Measurements from ENCODE around the gene LILRB1. TPM values are rescaled to one million over a fixed set of nuclear protein-coding genes. Genes with fewer than 3 reads are reported as not detected.

Gene LILRB1
- polyA plus RNA-seq, 1 of the 3 experiments (the other 2 are of a cell fraction) = not detected

DNA sequence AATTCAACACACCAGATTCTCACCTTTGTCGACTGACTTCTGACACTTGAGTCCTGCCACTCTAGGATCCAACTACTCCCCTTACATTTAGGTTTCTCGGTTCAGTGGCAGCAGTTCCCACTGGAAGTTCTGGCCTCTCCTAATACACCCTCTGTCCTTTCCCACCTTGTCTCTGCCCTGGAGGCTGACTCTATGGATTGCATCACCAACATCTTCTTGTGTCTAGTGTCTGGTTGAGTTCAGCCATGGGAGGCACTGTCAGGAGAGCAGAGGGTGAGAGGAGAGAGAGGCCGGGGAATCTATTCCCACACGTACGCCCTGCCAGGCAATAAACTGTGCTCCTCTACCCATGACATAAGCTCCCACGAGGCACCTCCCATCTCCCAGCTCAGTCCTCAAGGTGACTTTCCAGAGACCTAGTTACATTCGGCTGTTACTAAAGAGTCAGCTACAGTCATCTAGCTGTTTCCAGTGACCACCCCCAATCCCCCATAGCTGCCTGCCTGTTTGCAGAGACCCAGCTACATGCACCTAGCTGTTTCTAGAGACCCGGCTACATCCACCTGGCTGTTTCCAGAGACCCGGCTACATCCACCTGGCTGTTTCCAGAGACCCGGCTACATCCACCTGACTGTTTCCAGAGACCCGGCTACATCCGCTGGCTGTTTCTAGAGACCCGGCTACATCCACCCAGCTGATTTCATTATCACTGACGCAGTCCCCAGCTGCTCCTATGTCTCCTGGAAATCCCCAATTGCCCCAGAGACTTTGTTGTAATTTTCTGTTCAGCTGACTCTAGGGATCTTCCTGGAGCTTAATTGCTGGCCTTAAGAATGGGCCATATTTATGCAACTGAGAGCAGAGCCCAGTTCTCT, 24.4 kb downstream of the LILRB1 start:
- Histone ChIP-seq H3K4me1 (ENCODE audit: control insufficient read depth in 1 of 2, insufficient read depth in 2 of 2, low read depth in 1 of 2, low read length in 1 of 2) (no peaks in the 10 kb centered on the region), H3K9ac (no peak overlapping the region), H3K4me2 (no peak overlapping the region), H3K36me3 (replicated peaks in 1 of 2; ENCODE audit: control insufficient read depth in 1 of 2, insufficient read depth in 2 of 2, low read length in 1 of 2) (no peaks in the 10 kb centered on the region), H3F3A (replicated peaks; ENCODE audit: insufficient read depth) (no peaks in the 10 kb centered on the region), H3K9me2 (no peaks in the 10 kb centered on the region), H3K27me3 (ENCODE audit: insufficient read depth) (peaks cover 32% of the 10 kb centered on the region; the same call in 1 of the 2 replicates), H2AFZ (ENCODE audit: low read depth) (no peak overlapping the region), H4K20me1 (ENCODE audit: insufficient read depth) (no peaks in the 10 kb centered on the region), H3K27ac (ENCODE audit: low read depth in 2 of 2, low read length in 1 of 2) (no peak overlapping the region), H3K9me3 (no peaks in the 10 kb centered on the region), H3K4me3 (ENCODE audit: low read depth in 2 of 2, low read length in 1 of 2) (no peak overlapping the region), H3K79me2 (ENCODE audit: insufficient read depth) (no peaks in the 10 kb centered on the region)
- no peak for DNase-seq
- POLR2A ChIA-PET = no interaction called here
- WGBS (ENCODE audit: low lambda C conversion rate) = 4% methylated on average over 9 of the region's 14 CpGs
- TF ChIP-seq RCOR1 (IDR thresholded peaks at IDR 0.05; ENCODE audit: low read length) (no peak), EP300 (IDR thresholded peaks at IDR 0.05; ENCODE audit: borderline replicate concordance in 1 of 2, low read depth in 1 of 2, low read length in 1 of 2) (no peak), EZH2phosphoT487 (IDR thresholded peaks at IDR 0.05; ENCODE audit: borderline replicate concordance, low read depth) (no peak), MXI1 (IDR thresholded peaks at IDR 0.05; ENCODE audit: low read depth, low read length) (no peak), YY1 (IDR thresholded peaks at IDR 0.05; ENCODE audit: low read depth) (no peak), SMC3 (IDR thresholded peaks at IDR 0.05; ENCODE audit: low read depth, low read length) (no peak), RAD21 (IDR thresholded peaks at IDR 0.05; ENCODE audit: low read length) (no peak), GATA2 (CRISPR knock-in tag; IDR thresholded peaks at IDR 0.05) (no peak), GABPA (IDR thresholded peaks at IDR 0.05; ENCODE audit: low read depth) (no peak)
- TF ChIP-seq, protein P1, sequence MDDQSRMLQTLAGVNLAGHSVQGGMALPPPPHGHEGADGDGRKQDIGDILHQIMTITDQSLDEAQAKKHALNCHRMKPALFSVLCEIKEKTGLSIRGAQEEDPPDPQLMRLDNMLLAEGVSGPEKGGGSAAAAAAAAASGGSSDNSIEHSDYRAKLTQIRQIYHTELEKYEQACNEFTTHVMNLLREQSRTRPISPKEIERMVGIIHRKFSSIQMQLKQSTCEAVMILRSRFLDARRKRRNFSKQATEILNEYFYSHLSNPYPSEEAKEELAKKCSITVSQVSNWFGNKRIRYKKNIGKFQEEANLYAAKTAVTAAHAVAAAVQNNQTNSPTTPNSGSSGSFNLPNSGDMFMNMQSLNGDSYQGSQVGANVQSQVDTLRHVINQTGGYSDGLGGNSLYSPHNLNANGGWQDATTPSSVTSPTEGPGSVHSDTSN (IDR thresholded peaks at IDR 0.05) = no peak
- TF ChIP-seq, protein P2, sequence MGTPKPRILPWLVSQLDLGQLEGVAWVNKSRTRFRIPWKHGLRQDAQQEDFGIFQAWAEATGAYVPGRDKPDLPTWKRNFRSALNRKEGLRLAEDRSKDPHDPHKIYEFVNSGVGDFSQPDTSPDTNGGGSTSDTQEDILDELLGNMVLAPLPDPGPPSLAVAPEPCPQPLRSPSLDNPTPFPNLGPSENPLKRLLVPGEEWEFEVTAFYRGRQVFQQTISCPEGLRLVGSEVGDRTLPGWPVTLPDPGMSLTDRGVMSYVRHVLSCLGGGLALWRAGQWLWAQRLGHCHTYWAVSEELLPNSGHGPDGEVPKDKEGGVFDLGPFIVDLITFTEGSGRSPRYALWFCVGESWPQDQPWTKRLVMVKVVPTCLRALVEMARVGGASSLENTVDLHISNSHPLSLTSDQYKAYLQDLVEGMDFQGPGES (IDR thresholded peaks at IDR 0.05; ENCODE audit: low read depth, low read length) = no peak
- TF ChIP-seq, protein P3, sequence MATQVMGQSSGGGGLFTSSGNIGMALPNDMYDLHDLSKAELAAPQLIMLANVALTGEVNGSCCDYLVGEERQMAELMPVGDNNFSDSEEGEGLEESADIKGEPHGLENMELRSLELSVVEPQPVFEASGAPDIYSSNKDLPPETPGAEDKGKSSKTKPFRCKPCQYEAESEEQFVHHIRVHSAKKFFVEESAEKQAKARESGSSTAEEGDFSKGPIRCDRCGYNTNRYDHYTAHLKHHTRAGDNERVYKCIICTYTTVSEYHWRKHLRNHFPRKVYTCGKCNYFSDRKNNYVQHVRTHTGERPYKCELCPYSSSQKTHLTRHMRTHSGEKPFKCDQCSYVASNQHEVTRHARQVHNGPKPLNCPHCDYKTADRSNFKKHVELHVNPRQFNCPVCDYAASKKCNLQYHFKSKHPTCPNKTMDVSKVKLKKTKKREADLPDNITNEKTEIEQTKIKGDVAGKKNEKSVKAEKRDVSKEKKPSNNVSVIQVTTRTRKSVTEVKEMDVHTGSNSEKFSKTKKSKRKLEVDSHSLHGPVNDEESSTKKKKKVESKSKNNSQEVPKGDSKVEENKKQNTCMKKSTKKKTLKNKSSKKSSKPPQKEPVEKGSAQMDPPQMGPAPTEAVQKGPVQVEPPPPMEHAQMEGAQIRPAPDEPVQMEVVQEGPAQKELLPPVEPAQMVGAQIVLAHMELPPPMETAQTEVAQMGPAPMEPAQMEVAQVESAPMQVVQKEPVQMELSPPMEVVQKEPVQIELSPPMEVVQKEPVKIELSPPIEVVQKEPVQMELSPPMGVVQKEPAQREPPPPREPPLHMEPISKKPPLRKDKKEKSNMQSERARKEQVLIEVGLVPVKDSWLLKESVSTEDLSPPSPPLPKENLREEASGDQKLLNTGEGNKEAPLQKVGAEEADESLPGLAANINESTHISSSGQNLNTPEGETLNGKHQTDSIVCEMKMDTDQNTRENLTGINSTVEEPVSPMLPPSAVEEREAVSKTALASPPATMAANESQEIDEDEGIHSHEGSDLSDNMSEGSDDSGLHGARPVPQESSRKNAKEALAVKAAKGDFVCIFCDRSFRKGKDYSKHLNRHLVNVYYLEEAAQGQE (IDR thresholded peaks at IDR 0.05; ENCODE audit: low read depth, low read length) = no peak
- CTCF ChIA-PET = interaction anchor here (0.5 to 6.2 kb wide), 3 partner anchors 16 to 505 kb away, joined by 3 to 48 read pairs (median 3); no protein-coding TSS in a partner anchor

All from SK-N-SH (cell line).